GM19372 (cell line): ENCODE measurements around the gene KRTAP21-3.
A peak's percentile ranks its signal among the peaks of the same experiment; 100 is the strongest.
"Not testable (repeated sequence)": the region's sequence is repeated elsewhere in the genome, so short reads cannot be mapped to it uniquely, and the experiment has no call there.

ENCODE experiments used
- ATAC-seq: cut with Tn5 transposase; IDR thresholded peaks from one replicate; pipeline ENCODE4 v1.9.1; 2021; ENCODE audit warnings: mild to moderate bottlenecking, low read depth, moderate library complexity; ENCODE audit not compliant: unreplicated experiment

KRTAP21-3 gene, protein sequence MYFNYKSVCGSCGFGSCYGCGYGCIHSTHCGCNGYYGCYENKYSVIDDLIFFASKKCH

DNA sequence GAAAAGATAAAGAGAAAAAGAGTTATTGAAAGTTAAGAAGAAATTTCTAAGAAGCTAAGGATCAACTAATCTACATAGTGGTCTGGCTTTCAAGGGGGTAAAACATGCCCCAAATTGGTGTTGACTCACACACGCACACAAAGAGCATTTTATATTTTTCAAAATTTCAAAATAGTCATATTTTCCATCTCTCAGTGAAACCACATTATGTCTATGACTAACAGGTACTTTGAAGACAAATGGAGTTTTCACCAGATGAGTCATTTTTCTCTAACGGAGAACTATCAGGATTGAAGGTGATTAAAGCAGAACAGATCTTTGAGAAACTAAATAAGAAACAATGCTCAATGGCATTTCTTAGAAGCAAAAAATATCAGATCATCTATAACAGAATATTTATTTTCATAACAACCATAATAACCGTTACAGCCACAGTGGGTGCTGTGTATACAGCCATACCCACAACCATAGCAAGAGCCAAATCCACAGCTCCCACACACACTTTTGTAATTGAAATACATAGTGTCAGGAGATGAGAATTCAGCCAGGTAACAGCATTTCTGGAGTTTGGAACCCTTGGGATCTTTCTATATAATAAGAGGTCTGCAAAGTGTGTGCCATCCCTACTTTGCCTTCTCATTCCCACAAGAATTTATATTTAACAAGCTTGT lies at the start of gene KRTAP21-3:
Gene KRTAP21-3, minus strand, starts transcription at position 539 of the 671 bp plus-strand sequence. Its CDS starts 18 bp downstream, at position 521.
- peak; percentile 48 for ATAC-seq

DNA sequence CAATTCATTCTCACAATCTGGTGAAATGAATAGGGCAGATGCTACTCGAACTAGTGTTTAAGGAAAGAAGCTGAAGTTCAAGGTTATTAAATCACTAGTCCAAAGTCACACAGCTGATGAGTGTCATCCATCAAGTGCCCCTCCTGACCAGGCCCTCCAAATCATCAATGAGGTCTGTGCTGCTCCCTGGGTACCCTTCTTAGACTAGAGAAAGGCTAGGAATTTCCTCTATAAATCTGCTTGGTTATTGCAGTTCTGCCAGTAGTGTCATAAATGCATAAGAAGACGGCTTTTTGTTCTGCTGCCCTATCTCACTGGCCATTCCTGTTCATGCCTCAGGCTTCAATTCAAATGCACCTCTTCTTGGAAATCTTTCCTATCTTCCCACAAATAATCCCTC lies 42.2 kb upstream of the KRTAP21-3 start:
- ATAC-seq, result no peak

DNA sequence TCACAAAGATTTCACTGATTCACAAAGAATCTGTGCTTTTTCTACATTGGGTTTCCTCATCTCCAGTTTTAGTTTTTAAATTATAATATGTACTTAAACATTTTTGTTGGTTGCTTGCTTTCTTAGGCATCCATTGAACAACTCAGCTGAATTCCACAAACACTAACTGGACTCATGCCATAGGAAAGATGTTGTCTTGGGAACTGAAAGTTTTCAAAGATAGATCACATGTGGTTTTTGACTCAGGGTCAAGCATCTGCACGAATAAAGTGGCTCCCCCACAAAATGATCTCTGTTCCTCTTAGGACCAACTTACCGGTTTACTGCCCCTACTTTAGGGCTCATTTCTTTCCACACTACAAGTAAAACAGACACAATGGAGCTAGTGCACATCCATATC lies 39.7 kb upstream of the KRTAP21-3 start:
- ATAC-seq, result no peak

DNA sequence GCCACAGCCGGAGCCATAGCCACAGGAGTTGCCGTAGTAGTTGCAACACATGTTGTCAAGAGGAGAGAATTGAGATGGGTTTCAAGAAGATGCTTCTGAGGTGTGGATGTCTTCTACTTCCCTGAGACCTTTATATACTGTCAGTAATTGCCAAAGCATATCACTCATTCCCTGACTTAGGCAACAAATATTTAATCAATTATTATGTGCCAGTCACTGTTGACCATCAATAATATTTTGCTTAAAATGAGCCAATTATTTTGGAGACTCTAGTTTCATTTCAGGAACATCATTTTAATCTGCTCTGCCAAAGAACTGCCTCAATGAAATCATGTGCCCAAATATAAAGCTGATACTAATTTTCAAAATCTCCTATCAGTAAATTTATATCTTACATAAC lies 36.8 kb upstream of the KRTAP21-3 start, which contains the start of gene KRTAP21-1:
Gene KRTAP21-1, minus strand, starts transcription at position 101 of the 400 bp plus-strand sequence. Its CDS starts 50 bp downstream, at position 51.
- ATAC-seq, result not testable (repeated sequence)

DNA sequence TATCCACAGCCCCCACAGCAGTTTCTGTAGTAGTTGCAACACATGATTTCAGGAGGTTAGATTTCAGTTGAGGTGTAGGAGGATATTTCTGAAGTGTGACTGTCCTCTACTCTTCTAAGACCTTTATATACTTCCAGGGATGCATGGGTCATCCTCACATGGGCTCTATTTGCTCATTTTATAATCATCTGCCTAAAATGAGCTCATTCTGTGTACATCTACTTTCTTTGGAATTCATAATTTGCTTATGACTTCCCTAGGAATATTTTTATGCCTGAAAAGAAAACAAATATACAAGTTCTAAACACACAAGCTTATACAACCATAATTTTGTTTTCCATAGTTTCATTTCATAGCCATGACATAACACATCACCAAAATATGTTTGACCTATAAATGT lies 28.6 kb upstream of the KRTAP21-3 start, which contains the start of gene KRTAP21-2:
Gene KRTAP21-2, minus strand, starts transcription at position 101 of the 400 bp plus-strand sequence. Its CDS starts 57 bp downstream, at position 44.
- no peak for ATAC-seq

DNA sequence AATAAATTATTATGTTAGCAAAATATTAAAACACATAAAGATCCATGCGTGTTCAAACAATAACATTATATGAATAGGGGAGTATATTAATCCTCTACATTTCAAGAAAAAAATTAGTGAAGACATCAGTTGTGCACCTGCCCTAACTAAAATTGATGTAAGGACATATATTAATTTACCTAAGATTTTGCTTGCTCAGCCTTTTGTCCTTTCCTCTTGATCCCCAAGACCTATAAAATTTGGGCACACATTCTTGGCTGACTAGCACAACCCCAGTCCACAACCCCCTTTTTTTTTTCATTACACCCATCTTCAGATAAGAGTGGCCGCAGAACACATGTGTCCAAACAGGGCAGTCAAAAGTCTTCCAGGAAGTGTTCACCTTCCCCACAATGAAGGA lies 21.9 kb upstream of the KRTAP21-3 start:
- ATAC-seq, result no peak

DNA sequence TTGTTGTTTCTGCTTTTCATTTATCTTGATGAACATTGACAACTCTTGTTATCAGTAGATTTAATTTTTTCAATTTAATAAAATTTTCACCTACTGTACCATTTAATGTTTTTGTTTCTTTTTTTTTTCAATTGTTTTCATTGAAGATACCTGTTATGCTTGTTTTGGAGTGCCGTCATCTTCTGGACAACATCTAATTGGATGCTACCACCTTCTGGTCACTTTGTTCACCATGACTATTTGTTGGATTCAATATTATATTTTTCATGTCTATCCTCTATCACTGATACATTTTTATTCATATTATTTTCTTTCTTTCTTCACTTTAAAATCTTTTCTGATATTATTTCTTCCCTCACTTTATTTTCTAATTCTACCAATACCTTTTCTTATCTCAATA lies 14.4 kb upstream of the KRTAP21-3 start:
- ATAC-seq, result no peak

DNA sequence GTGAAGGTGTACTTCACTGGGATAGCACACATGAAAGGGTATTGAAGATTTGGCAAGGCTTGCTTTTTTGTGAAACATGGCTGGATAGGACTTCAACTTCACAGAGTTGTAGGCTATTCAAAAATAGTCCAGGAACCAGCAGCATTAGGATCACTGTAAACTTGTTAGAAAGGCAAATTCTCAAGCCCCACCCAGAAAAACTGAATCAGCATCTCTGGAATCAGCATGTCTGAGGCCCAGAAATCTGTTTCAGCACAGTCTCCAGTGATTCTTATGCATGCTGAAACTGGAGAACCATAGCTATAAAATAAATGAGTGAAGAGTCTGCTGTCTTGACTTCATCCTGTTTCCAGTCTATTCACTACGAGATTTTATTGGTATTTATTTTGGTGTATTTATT lies 8.1 kb upstream of the KRTAP21-3 start:
- ATAC-seq, result no peak

DNA sequence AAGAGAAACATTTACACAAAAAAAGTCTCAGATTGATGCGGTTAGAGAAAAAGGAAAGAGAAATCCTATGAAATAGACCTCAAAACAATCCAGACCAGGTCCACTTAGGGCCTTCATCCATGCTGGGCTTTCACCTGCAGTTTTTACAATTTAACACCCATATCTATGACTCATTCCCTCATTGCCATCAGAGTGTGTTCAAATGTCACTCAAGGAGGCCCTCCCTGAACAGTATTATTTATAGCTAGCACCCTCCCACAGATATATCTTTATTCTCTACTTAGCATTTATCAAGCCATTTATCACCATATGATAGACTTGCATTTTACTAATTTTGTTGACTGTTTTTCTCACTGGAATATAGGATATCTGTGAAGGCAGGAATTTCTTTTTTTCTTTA lies 824 bp upstream of the KRTAP21-3 start:
- no peak for ATAC-seq

DNA sequence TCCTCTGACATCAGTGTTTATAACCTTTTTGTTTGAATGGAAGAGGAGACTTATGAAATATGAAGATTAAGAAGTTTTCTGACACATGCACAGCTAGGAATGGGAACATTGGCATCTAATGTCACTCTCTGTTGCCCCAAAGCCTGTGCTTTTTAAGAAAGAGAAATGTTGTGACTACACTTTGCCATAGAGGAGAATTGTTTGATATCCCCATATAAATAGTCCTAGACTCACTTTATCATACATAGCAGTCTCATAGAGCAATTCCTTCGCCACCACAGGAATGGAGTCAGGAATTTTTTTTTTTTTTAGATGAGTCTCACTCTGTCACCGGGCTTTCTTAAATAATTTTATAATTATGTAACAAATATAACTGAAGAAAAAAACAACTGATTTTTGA lies 1.5 kb downstream of the KRTAP21-3 start:
- no peak for ATAC-seq

DNA sequence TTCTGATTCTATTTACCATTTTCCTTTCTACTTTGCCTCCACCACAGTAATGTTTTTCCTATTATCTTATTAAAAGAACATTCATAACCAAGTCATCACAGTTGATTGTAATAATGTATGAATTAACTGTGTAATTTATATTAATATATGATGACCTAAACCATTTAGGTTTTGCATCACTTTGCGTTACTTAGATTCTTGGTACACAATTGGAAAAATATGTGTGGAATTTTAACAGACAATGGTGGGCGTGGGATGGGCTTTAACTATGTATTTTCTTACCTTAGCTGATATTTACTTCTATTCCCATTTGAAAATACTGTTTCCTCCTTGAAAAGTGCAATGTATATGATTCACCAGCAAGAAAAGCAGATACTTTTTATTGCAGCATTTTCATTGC lies 3.6 kb downstream of the KRTAP21-3 start:
- ATAC-seq, result no peak

DNA sequence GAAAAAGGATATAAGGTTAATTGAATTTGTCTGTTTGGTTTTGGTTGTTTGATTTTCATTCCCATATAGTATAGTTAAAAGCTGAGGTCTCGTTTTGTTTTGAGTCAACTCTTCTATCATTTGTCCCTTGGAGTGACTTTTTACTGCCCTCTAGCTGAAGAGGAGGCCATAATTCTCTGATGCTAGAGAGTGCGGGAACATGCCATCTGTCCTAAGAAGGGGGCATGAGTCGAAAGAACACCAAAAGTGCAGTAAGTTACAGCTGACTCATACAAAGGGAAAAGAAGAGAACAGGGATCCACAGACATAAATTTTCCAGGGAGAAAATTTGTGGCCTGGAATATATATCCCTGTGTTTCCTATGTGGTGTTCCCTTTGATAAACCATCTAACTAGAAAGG lies 4.1 kb downstream of the KRTAP21-3 start:
- ATAC-seq, result no peak

DNA sequence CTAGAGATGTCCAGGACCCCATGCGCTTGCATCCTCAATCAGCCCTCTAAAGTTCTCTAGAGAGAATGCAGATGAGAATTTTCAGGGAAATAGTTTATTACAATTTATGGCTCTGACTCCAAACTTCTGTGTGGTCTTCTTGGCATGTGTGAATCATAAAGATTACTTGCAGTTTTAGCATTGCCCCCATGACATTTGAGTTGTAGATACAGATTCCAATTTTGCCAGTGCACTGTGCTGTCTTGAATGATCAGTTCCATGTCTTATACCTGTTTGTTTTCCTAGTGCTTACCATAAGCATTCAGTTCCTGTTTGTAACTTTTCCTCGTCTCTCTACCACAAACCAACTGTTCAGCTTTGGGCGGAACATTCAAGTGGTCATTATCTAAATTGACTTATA lies 4.8 kb downstream of the KRTAP21-3 start:
- ATAC-seq, result no peak

DNA sequence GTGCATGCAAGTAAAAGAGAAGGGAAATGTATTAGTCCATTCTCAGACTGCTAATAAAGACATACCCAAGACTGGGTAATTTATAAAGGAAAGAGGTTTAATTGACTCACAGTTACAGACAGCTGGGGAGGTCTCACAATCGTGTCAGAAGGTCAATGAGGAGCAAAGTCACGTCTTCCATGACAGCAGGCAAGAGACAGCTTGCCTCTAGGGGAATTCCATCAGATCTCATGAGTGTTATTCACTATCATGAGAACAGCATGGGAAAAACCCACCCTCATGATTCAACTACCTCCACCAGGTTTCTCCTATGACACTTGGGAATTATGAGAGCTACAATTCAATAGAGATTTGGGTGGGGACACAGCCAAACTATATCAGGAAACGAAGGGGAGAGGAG lies 8.1 kb downstream of the KRTAP21-3 start:
- ATAC-seq, result no peak

DNA sequence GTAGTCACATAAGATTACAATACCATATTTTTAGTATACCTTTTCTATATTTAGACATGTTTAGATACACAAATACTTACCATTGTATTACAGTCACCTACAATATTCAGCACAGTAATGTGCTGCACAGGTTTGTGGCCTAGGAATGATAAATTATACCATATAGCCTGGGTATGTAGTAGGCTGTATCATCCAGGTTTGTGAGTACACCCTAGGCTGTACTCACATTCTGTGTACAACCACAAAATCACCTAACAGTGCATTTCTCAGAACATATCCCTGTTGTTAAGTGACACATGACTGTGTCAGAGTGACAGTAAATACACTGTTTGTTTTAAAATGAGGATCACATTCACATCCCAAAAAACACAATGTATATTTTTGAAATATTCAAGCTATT lies 11.2 kb downstream of the KRTAP21-3 start:
- ATAC-seq, result no peak

DNA sequence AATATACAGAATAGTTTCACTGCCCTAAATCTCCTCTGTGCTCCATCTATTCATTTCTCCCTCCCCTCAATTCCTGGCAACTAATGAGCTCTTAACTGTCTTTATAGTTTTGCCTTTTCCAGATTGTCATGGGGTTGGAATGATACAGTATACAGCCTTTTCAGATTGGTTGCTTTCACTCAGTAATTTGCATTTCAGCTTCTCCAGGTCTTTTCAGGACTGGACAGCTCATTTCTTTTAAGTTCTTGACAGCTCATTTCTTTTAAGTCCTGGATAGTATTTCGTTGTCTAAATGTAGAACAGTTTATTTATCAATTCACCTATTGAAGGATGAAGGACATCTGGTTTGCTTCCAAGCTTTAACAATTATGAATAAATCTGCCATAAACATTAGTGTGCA lies 22.6 kb downstream of the KRTAP21-3 start:
- ATAC-seq, result no peak

DNA sequence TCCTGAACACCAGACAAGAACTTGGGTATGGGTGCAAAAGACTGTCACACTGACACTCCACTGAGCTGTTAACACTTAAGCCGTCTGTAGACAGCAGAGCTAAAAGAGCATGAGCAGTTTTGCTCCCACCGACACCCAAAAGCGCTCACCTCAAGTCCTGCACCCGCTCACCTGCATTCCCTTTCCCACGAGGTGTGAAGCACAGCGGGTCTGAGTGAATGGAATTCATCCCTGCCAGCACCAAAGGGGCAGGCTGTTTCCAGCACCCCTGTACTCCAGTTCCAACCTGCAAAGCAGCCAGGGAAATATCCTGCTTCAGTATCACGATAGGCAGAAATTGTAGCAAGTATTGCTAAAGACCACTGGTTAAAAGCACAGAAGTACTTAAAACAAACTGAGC lies 28.8 kb downstream of the KRTAP21-3 start:
- ATAC-seq, result no peak

DNA sequence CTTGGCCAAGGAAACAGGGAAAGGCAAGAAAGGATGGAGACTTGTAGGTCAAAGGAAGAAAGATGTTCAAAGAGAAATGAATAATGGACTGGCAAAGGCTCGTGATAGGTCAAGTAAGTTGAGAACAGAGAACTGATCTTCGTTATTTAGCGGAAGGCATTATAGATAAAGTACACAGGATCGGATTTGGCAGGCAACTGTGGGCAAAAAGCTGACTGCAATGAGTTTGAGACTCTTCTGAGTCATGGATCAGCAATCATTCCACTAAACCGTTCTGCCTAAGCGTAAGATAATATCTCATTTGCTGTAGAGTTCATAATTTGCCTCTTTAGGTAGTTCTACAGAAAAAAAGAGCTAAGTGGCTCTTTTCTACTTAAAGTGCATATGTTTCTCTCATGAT lies 34.1 kb downstream of the KRTAP21-3 start:
- no peak for ATAC-seq

DNA sequence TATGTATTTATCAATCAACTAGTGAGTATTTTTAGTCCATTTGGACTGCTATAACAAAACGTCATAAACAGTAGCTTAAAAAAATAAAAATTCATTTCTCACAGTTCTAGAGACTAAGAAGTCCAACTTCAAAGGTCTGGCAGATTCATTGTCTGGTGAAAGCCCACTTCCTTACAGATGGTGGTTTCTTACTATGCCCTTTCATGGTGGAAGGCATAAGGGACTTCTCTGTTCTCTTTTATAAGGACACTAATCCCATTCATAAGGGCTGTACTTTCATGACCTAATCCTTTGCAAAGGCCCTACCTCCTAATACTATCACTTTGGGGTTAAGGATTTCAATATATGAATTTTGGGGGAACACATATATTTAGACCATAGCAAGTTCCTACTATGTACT lies 38.0 kb downstream of the KRTAP21-3 start:
- ATAC-seq, result no peak

DNA sequence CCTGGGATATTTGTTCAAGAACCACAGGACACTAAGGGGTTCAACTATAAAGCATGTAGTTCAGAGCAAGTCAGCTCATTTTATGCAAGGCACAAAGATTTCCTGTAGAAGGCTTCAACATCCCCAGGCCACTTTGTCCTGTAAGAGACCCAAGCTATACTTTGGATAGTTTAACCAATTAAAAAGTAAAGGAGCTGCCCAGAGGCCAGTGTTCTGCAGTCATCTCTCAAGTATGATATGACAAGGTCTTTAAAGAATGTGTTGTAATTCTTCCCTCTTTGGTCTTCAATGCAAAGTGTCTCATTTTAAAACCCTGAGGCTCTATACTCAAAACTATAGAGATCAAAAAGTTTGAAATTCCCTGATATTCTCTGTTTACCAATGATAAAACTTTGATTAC lies 41.8 kb downstream of the KRTAP21-3 start:
- no peak for ATAC-seq

DNA sequence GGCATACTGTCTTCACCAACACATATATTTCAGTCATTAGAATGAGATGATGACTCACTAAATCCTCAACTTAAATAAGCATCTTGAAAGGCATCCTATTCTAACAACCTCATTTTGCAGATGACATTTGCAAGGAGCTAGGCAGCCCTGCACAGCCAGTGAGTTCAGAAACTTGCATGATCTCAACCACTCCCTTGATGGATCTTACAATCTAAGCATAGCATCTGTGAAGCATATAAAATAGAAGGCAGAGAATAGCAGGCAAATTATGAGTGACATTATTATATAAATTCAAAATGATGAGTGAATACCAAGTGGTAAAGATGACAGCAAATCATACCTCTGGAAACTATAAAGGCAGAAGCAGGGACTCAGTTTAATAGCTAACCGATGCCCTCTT lies 44.3 kb downstream of the KRTAP21-3 start:
- no peak for ATAC-seq

DNA sequence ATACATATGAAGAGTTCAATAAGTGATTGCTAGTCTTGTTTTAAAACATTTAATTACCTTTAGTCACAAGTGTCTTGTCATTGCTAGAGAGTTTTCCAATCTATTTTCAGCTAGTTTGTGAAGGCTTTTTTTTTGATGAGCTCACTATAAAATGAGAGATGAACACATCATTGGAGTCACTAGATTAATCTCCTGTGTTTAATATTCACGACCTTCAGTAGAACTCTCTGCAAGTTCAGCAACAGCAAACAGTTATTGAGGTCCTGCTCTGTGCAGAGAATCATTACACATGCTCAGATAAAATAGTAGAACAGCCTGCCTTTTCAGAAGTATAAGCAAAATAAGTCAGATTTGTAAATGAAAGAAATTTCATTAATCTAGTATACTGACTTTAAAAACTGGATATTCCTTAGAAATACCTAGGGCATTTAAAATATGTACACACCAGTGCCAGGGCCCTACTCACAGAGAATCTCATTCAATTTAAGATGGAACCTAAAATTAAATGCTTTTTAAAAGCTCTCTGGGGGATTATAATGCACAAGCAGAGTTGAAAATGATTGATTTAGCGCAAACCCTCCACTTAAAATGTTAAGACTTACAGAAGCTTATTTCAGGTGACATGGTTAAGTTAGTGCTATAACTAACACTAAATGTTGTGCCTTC lies 45.5 kb downstream of the KRTAP21-3 start:
- ATAC-seq, result no peak
